Sciatic nerve (tissue), 2 donors: ENCODE results near the gene NGEF. TPM values are rescaled to one million over a fixed set of nuclear protein-coding genes. Genes with fewer than 3 reads are reported as not detected.

Experiments used
- ATAC-seq: fragments of 200-7000 bp; cut with Tn5 transposase; one replicate; pipeline ENCODE4 v1.9.1; 2020; ENCODE audit warnings: mild to moderate bottlenecking, moderate library complexity
- DNase-seq: peaks from one replicate; pipeline ENCODE4 v3.0.0-alpha.2; 2020; ENCODE audit warnings: low spot score
- intact Hi-C: fragments of 100-400 bp; cut with DNase I; formaldehyde crosslinking; loops from one replicate; pipeline ENCODE4 v1.14.2; 2022
- total RNA-seq: library from RNA; stranded (reverse); fragmentation: NEBNext Ultra II Directional; extraction: Animal tissue kit (Norgen Biotek cat#: 25700); gene quantifications from one replicate; pipeline ENCODE4 v1.2.1, GENCODE V29; 2021
- donor health status: DM: no; HTN: no; CAD: no.
- donor health status: DM: no; HTN: no; CAD: no.

NGEF gene
- total RNA-seq, 1 donor from 2014 or later = 17.5 TPM

- no peak for ATAC-seq
- no peak for DNase-seq
- intact Hi-C loops = no loop called here
These were observed 61.9 kb downstream of the NGEF start for GRCh38 chr2:232951181-232951580.

- DNase-seq (no peak), ATAC-seq (no peak)
- intact Hi-C loops = no loop called here
These were observed 62.3 kb downstream of the NGEF start for GRCh38 chr2:232950751-232951150.

- DNase-seq = no peak
- ATAC-seq = no peak
- intact Hi-C loops = no loop called here
These were observed 64.0 kb downstream of the NGEF start for GRCh38 chr2:232949016-232949415.

DNA sequence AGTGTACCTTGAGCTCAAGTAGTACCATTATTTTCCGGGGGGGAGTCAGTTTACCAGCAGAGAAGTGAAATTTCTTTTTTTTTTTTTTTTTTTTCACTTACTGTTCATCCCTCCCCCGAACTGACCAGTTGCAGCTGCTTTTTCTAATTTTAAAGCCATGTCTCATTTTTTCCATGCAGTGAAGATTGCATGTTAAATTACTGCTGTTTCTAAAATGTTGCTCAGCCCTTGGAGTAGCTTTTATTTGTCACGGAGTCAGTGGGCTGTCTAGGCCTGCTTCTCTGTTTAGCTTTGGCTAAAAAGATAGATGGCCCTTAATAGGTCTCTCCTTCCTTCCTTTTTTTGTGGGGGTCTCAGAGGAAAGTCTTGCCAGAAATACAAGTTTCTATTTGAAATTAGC is 70.2 kb downstream of the NGEF start:
- DNase-seq (no peak), ATAC-seq (no peak)
- intact Hi-C loops = no loop called here

DNA sequence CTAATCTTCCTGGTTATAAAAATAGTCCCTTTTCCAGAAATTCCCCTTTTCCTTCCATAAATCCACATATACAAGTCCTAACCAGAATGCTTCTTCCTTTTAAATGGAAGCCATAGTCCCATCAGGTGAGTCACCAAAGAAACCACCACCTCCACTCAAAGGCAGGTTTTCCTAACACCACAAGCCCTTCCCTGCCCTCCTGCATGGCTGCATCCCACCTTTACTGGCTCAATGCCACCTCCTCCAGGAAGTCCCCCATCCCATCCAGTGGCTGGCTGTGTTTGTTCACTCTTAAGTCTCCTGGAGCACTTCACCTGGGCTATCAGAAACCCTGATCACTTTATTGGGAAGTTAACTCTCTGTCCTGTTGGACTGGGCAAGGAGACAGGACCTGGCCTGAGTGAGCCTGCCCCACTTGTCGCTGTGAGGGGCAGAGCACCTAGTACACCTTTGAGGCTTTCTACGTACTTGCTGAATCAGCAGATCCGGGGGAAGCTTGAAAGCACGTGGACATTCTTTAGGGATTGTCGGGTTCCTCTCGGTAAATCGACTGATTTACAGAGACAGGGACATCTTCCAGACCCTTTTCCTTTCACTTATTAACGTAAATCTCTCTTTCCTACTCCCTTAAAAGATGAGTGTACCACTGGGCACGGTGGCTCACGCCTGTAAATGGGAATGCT is 71.0 kb downstream of the NGEF start:
- intact Hi-C loops = no loop called here
- DNase-seq (no peak), ATAC-seq (no peak)

DNA sequence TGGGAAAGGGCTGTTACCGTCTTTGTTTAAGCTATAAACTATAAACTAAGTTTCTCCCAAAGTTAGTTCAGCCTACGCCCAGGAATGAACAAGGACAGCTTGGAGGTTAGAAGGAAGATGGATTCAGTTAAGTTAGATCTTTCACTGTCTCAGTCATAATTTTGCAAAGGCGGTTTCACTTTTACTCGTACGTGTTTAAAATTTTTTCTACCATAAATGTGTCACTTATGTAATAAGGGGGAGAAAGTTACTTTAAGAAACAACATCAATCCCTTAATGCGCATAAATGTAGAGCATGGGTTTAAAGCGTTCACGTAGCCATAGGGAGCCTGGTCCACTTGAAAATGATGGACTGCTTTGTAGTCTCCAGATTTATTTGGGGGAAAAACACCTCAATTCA is 71.7 kb downstream of the NGEF start:
- DNase-seq (no peak), ATAC-seq (no peak)
- intact Hi-C loops = no loop called here

DNA sequence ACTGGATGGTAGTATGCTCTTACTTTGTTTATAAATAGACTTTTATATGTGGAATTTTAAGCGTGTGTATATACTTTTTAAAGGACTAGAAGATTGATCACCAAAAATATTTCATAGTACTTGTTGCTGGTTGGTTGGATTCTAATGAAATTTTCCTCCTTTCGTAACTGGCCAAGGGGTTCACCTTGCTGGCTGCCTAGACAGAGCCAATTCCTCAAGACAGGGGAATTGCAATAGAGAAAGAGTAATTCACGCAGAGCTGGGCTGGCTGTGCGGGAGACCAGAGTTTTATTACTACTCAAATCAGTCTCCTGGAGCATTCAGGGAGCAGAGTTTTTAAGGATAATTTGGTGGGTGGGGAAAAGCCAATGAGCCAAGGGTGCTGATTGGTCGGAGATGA is 72.3 kb downstream of the NGEF start:
- ATAC-seq (no peak), DNase-seq (no peak)
- intact Hi-C loops = no loop called here

GRCh38 chr2:232937278-232937906 is 75.7 kb downstream of the NGEF start:
- DNase-seq (no peak), ATAC-seq (no peak)
- intact Hi-C loops = no loop called here

DNA sequence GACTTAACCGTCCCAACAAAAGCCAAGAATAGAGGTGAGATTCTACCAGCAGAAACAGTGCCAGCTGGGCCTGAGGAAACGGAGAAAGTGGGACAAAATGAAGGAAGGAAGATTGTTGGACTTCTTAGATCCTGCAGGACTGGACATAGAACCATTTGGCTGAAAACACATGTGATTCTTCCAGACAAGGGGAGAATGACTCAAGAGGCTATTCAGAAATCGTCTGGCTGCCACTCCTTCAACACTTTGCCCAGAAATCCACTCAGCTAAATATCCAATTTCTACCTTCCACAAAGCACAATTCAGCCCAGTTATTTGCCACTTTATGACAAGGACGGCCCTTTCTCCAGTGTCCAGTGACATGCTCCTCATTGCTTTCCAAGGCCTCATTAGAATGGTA is 81.4 kb downstream of the NGEF start:
- intact Hi-C loops = no loop called here
- DNase-seq = no peak
- no peak for ATAC-seq

DNA sequence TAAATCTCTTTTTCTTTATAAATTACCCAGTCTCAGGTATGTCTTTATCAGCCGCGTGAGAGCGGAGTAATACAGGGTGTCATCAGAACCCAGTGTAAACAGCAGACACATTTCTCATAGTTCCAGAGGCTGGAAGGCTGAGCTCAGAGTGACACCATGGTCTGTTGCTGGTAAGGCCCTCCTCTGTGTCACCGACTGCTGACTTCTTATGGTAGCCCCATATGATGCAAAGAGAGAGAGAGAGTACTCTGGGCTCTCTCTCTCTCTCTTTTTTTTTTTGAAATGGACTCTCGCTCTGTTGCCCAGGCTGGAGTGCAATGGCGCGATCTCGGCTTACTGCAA is 83.0 kb downstream of the NGEF start:
- ATAC-seq (no peak), DNase-seq (no peak)
- intact Hi-C loops = no loop called here

GRCh38 chr2:232929303-232930058 is 83.6 kb downstream of the NGEF start:
- DNase-seq (no peak), ATAC-seq (no peak)
- intact Hi-C loops = no loop called here

DNA sequence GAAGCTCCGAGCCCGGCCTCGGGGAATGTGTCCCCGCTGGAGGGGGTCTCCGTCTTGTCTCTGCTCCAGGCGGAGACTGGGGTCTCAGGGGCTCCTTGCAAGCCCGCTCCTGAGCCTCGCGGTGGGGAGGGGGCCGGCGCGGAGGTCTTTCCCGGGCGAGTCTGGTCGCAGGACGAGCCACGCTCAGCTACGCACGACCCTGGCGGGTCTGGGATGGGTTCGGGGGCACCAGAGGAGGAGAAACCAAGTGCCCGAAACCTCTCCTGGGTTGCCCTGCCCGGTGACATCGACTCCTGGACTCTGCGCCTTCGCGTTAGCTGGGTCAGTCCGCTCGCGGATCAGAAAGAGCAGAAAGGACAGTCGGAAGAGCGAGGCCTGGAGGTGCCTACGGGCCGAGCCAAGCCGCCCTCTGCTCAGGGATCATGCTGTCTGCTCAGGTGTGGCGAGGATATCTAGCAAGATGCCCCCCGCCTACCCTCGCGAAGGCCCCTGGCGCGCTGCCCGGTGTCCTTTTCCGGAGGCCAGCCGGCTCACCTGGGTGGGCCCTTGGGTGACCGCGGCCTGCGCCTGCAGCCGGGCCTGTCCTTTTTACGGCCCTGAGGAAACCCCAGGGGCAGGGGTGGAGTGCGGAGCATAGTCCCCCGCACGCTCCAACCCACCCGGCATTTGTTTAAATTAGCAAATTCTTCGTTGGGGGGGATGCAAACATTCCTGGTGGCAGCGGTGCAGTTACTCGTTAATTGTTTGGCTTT is 84.3 kb downstream of the NGEF start:
- intact Hi-C loops = no loop called here
- ATAC-seq (no peak), DNase-seq (peak; percentile 56)

DNA sequence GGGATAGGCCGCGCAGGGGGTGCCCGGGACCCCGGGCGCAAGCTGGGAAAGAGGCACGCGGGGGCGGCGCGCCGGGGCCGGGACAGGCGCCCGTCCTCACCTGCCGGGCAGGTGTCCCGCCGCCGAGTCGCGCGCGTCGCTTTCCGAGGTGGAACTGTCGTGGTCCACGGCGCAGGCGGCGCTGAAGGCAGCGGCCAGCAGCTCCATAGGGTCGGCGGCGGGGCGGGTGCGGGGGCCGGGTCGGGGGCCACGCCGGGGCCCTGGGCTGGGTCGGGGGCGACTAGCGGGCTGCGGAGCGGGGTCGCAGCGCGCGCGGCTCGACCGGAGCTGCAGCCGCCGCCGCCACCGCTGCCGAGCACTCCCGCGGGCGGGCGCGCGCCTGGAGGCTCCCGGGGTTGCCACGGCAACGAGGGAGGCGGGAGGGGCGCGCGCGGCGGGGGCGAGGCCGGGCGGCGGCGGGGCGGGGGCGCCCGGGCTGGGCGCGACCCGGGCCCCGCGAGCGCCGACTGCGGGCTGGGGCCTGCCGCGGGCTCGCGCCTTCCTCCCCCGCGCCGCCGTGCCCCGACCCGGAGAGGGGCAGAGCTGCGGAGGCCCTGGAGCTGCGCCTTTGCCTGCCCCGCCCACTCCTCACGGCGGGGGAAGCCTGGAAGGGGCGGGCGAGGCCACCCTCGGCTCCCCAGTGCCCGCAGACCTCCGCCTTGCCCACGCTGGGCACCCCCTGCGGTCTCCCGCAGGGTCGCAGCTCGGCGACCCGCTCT is 85.1 kb downstream of the NGEF start:
- ATAC-seq (no peak), DNase-seq (no peak)
- intact Hi-C loops = no loop called here

GRCh38 chr2:232927032-232927792 is 85.8 kb downstream of the NGEF start:
- ATAC-seq (peak; percentile 69), DNase-seq (no peak)
- intact Hi-C loops = no loop called here

GRCh38 chr2:232926431-232926939 is 86.6 kb downstream of the NGEF start:
- DNase-seq = no peak
- intact Hi-C loops = no loop called here
- no peak for ATAC-seq

DNA sequence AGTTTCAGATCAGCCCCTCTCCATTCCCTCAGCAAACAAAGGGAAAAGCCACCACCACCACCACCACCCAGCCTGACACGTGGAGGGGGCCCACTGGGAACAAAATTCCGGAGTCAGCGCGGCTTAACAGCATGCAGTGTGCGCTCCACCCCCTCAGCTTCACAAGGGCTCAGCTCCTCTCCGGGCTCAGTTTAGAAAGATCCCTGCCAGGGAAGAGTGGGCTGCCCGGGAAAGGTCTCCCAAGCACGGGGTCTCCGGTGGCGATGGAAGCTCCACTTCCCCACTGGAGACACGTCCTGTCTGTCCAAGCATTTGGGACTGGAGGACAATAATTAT is 87.3 kb downstream of the NGEF start:
- no peak for DNase-seq

GRCh38 chr2:232925153-232925820 is 87.8 kb downstream of the NGEF start:
- intact Hi-C loops = no loop called here
- ATAC-seq (no peak), DNase-seq (no peak)

More for the DNA sequence above, 87.3 kb downstream of the NGEF start:
- intact Hi-C loops = no loop called here
- no peak for ATAC-seq

- ATAC-seq (no peak), DNase-seq (no peak)
- intact Hi-C loops = no loop called here
These were observed 88.6 kb downstream of the NGEF start for GRCh38 chr2:232924433-232924832.
